Hindlimb muscle (tissue), 1 donor: ENCODE data around the gene KCNN4. TPM values are rescaled to one million over a fixed set of nuclear protein-coding genes. Genes with fewer than 3 reads are reported as not detected.
"Not testable (repeated sequence)": the region's sequence is repeated elsewhere in the genome, so short reads cannot be mapped to it uniquely, and the experiment has no call there.

Experiments
- DNase-seq: peaks from one replicate; pipeline ENCODE4 v3.0.0-alpha.2; 2013
- polyA plus RNA-seq: library from polyadenylated mRNA; unstranded; fragments of 120-200 nt; gene quantifications from one replicate; pipeline ENCODE4 v1.2.1, GENCODE V29; 2013; ENCODE audit not compliant: insufficient read length

The KCNN4 gene
- polyA plus RNA-seq, 1 donor, result 1.1 TPM

DNA sequence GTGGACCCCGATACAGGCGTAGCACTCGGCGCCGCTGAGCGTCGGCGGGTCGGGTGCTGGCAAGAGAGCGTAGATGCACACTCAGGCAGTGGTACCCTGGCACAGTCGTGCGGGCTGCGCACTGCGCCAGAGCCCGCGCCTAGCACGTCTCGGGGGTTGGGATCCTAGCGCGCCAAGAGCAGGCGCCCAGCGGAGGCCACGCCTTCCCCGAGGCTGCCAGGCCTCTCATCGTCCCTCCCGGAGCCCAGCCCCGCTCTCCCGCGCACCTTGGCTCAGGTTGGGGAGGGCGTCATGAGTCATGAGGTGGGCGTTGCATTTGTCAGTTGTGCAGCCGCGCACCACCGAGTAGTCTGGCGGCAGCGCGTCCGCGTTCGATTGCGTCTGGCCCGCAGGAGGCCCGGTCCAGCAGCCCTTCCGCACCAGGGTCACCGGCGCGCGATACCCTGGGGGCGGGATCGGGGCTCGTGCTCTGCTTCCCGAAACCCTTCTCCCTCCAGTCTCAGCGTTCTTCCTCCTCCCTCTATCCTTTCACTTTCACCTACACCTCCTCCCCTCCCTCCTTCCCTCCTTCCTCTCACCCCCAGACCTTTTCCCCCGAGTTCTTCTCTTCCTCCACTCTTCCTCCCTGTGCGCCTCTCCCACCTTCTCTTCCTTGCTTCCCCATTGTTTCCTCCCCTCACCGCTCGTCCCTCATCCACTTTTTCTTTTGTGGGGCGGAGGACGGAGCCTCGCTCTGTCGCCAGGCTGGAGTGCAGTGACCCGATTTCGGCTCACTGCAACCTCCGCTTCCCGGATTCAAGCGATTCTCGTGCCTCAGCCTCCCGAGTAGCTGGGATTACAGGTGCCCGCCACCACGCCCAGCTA lies 18.0 kb upstream of the KCNN4 start:
- no peak for DNase-seq

DNA sequence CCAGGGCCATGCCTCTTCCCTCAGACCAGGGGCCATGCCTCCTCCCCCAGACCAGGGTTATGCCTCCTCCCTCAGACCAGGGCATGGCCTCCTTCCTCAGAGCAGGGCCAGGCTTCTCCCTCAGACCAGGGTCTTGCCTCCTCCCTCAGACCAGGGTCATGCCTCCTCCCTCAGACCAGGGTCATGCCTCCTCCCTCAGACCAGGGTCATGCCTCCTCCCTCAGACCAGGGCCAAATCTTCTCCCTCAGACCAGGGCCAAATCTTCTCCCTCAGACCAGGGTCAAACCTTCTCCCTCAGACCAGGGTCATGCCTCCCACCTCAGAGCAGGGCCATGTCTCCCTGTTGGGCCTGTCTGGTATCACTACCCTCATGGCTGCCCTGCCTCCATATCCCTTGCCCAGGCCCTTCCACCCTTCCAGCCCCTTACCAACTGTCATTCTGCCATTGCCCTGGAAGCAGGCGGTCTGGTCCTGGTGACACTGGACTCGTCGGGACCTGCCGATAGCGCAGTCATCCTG lies 17.3 kb upstream of the KCNN4 start:
- no peak for DNase-seq

DNA sequence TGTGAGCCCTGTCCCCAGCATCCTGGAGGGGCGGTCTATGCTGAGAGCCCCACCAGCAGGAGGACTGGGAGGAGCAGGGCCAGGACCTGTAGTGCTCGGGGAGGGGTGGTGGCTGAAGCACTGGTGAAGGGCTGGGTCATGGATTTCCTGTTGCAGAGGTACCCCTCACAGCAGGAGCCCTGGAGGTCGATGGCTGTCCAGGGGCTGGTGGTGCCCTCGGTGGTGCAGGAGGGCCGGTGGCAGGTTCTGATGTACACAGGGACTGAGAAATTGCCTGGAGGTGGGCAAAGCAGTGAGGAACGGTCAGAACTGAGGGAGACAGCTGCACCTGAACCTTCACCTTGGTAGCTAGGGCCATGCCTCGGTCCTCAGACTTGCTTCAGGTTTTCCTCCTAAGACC lies 16.8 kb upstream of the KCNN4 start:
- no peak for DNase-seq

DNA sequence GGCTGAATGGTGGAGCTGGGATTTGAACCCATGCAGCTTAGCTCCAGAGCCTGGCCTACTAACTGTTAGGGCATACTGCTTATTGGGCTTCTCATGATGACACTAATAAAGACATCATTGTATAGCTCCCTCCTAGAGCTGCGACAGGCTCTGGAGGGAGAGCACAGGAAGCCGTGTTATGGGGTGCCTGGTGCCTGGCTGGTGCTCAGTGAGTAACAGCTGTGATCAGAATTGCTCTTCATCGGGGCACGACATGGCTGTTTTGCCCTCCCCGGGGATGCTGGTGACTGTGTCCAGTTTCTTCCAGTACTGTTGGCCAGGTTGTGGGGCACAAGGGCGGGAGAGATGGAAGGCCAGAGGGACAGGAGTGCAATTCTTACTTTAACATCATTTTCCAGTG lies 16.3 kb upstream of the KCNN4 start:
- DNase-seq, result no peak

DNA sequence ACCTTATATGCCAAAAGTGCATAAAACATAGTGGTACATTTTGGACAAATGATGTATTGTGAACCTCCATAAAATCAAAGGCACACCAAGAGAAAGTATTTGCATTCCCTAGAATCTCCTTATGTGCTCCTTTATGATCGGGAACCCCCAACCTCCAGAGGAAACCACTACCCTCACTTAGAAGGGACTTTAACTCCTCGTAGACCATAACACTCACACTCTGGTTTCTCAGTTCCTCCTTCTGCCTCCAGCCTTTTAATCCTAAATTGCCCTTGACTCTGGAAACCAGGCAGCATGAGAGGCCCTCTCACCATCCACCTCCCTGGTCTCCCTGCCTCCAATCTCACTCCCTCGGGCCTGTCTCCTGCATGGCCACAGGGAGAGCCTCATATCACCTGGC lies 9.8 kb upstream of the KCNN4 start:
- no peak for DNase-seq

DNA sequence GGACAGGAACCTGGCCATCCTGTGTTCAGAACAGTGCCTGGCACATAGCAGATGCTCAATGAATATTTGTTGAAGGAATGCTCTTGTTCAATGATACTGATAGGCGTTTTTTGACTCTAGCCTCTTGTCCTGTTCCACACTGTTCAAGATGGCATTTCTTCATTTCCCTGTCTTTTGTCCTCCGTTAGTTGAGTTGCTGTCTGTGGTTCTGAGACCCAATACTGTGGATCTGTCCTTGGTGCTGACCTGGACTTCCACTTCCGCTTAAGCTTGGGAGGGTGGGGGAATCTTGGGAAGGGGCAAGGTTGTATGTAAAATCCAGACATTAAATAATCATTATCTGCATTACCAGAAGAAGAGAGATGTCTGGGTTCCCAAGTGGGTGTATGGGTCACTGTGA lies 8.3 kb upstream of the KCNN4 start:
- no peak for DNase-seq

DNA sequence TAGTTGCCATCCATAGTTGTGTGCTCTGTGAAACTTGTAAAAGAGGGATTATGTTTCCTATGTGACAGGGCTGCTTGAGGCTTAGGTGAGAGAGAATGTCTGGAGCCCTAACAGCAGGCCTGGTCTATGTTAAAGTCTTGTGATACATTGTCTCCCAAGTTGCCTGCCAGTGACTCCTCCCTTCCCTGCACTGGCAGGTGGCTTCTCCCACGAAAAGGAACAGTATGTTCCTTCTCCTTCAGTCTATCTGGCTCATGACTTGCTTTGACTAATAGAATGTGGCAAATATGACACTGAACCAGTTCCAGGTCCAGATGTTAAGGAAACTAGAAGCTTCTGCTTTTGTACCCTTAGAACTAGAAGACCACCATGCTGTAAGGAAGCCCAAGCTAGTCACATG lies 5.9 kb upstream of the KCNN4 start:
- DNase-seq, result no peak

DNA sequence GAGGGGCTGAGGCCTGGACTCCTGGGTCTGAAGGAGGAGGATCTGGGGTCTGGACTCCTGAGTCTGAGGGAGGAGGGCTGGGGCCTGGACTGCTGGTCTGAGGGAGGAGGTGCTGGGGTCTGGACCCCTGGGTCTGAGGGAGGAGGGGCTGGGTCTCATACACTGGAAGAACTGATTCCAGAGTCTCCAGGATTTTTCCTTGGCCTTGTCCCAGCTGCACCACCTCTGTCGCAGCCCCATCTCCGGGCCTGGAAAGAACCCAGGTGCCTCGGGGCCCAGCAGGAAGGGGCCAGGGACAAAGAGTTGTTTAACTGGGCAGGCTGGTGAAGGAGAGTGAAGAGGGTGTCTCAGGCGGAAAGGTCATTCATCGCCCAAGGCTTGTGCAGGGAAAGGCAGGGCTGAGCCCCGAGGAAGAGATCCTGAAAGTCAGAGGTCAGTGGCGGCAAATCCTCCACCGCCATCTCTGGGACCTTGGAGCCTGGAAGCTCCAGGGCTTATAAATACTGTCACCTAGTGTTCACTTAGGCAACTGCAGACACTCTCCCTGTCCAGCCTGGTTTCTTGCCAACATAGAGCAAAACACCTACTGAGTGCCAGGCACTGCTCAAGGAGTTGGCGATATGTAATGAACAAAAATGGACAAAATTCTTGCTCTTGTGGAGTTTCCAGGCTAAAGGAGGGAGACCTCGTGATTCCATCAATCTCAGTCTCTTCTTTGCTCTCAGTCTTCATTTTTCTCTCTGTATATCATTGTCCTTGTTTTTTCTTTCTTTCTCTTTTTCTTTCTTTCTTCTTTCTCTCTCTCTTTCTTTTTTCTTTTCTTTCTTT lies 4.4 kb upstream of the KCNN4 start:
- DNase-seq, result peak; percentile 51

DNA sequence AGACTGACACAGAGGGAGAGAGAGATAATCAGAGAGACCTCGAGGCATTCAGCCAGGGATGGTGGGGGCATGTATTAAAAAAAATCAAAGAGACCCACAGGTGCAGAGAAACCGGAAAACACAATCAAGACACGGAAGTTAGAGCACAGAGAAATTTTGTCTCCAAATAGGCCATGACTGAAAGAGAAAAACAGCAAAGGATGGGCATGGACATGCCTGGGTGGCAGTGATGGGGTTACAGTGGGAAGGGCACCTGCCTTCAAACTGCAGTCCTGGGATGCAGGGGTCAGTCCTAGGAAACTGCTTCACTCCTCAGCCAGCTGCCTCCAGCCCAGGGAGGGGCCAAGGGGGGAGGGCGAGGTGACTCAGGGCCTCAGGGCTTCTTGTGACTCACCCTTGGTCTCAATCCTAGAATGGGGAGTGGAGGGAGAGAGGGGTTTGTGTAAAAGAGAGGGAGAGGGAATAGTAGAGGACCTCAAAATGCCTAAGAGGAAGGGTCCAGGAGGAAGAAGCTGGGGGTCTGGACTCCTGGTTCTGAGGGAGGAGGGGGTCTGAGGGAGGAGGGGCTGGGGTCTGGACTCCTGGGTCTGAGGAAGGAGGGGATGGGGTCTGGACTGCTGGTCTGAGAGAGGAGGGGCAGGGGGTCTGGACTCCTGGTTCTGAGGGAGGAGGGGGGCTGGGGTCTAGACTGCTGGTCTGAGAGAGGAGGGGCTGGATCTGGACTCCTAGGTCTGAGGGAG lies 3.6 kb upstream of the KCNN4 start:
- DNase-seq, result no peak

DNA sequence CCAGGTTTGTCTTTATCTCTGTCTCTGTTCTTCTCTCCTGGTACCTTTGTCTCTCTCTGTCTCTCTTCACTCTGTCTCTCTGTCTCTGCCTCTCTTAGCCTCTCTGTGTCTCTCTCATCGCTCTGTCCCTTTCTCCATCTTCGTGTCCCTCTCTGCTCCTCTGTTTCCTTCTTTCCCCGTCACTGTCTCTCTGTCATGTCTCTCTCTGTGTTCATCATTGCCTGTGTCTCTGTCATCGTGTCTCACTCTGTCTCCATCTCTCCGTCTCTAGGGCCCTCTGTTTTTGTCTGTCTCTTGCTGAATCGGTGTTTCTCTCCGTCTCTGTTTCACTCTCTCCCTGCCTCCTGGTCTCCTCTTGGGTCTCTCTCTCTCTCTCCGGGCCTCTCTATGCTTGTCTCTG lies 2.9 kb upstream of the KCNN4 start:
- DNase-seq, result no peak

DNA sequence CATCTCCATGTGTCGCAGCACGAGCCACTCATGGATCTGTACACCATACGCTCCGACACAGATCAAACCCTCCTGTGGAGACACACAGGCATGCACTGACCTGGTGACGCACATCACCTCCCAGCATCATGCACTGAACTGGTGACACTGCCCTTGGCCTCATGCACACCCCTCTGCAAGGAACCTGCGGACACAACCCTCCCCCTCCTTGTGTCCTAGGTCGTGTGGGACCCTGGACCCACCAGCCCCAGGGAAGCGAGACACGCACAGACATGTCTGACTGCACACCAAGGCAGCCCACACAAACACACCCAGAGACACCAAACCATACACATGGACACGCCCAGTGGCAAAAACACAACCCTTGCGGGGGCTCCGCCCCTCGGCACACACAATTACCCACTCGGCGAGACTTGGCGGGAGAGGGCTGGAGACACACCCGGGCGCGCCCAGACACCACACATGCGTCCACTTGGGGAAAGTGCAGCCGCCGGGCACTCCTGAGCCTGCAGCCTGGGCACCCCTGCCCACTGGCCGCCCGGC lies 2.0 kb upstream of the KCNN4 start:
- no peak for DNase-seq

DNA sequence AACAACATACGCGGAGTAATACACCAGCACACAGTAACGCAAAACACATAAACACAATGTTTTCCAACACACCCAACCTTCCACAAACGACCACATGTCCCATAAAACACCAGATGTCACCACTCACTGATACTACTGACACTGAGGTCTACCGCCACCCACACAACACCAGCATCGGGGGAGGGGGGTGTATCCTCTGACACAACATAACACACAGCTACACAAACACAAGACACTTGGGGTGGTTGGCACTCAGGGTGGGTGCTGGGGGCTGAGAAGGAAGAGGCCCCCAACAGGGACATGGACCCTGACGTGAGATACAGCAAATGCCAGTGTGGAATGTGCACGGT lies 1.5 kb upstream of the KCNN4 start:
- no peak for DNase-seq

DNA sequence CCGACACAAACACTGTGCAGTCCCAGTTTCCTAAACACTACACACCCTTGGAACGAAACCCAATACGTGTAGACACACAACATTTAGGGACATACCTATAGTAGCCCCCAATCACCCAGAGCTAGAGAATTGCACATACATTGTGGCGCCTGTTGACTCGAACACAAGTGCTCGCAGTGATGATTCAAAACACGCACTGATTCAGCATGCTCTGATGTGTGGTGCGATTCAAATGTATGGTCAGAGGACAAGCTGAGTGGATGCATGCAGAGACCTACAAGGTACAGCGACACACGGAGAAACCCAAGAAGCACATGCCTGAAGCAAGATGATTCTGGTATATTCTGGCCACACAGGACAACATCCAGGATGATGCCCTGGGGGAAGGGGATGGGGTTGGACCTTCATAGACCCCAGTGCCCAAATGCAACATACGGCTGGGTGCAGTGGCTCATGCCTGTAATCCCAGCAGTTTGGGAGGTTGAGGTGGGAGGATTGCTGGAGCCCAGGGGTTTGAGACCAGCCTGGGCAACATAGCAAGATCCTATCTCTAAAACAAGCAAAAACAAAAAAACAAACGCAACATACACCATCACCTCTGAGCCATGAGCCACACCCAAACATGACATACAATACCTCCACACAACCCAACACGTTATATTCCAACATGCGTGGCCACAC lies 997 bp upstream of the KCNN4 start:
- no peak for DNase-seq

DNA sequence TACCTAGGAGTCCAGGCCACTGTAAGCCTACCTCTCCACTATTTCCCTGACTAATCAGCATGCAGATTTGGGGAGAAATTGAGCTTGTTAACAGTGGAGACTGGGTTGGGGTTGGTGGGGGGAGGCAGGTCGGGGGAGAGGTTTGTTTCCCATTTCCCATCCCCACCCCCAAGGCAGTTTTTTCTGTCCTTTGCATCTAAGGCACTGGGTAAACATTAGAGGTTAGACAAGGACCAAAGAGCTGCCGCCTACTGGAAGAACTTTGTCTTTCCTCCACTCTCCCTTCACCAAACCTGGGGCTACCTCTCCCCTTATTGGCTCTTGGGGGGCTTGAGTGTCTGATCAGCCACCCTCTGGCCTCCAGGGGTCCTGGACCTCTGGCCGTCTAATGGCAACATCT lies 953 bp downstream of the KCNN4 start:
- DNase-seq, result no peak

DNA sequence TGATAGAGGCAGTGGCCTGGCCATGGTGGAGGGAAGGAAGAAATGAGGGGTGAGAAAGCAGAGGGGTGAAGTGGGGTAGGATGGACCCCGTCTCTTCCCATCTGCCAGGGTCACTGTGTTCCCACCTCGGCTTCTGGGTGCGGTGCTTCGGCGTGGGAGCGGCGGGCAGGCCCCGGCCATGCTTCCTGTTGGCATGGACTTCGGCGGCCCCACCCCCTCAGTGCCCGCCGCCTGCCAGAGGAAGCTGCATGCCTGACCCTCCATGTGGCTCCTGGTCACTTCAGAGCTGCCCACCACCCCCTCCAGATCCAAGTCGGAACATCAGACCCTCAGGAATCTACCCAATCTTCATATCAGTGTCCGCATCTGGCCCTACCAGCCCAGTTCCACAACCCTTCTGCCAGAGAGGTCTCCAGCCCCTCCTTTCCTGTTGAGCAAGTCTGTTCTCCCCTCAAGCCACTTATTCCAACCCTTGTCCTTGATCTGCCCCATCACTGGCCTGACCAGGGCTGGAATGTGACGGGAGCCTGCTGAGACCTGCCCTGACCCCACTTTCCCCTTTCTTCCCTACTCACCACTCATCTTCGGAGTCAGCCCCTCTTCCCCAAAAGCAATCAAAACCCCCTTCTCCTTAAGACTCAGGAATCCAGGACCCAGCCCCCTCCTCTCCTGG lies 1.5 kb downstream of the KCNN4 start:
- no peak for DNase-seq

DNA sequence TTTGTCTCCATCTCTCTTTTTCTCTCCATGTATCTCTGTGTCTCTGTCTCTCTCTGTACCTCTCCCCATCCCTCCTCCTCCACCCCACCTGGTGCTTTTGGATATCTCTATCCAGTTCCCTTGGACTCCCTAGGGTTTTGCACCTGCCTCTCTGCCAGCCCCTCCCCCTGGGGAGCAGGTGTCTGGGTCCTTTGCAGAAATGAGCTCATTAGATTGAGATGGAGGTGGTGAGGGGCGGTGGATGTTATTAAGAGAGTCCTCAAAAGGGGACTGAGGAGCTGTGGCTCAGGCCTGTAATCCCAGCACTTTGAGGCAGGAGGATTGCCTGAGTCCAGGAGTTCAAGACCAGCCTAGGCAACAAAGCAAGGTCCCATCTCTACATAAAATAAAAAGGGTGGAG lies 2.1 kb downstream of the KCNN4 start:
- DNase-seq, result no peak

DNA sequence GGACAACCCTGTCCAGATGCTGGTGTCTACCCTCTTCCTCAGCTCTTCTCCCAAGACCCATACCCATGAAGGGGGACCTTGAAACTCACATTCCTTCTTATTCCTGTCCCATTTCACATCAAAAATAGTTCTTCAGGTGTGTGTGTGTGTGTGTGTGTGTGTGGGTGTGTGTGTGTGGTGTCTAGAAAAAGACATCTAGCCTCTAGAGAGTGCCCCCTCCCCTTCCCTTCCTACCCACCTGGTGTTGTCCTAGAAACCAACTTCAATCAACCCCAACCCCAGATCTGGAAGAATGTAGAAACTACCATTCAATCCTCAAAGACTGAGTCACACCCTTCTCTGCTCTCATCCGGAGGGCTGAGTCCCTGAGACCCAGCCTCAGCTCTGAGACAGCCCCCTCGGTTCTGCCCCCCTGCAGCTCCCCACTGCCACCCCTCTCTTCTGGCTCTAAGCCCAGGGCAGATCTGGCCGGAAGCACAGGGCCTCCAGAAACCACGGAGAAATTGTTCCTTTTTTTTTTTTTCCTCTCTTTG lies 3.5 kb downstream of the KCNN4 start:
- no peak for DNase-seq

DNA sequence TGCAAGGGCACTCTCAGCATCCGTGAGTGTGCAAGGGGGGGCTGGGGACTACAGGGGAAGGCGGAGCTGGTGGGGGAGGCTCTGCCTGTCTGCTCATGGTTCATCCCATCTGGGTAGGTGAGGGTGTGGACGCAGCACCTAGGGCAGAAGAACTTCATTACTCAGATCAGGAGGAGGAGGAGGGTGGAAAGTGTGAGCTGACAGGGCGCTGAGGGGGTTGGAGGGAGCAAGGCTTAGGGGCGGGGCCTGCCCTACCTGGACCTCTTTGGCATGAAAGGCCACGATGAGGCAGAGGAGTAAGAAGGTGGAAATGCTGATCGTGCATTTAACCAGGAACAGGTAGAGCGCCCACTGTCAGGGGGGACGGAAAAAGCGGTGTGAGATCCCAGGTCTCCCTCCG lies 4.5 kb downstream of the KCNN4 start:
- no peak for DNase-seq

DNA sequence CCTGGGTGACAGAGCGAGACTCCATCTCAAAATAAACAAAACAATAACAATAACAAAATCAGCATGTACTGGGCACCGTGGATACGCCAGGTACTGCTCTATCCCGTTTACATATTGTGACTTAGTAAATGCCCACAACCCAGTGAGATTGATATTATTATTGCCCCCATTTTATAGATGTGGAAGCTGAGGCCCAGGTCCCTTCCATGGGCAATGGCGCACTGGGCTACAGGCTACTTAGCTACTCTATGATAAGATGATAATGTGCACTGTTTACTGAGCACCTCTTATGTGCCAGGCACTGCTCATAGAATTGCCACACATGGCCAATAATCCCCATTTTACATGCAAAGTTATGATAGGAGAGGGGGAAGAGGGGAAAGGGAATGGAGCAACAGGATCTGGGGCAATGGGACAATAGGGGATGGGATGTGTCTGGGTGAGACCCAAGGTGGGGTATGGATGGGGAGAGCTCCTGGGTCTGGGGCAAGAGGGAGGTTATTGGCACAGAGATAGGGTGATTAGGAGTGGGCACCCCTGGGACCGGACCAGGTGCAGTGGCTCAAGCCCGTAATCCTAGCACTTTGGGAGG lies 5.4 kb downstream of the KCNN4 start:
- DNase-seq, result no peak

DNA sequence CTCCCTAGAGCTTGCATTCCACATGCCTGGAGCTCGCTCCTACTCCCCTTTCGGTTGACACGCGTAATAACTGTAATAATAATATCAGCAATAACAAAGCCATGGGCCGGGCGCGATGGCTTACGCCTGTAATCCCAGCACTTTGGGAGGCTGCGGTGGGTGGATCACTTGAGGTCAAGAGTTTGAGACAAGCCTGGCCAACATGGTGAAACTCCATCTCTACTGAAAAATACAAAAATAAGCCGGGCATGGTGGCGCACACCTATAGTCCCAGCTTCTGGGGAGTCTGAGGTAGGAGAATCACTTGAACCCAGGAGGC lies 5.9 kb downstream of the KCNN4 start:
- not testable (repeated sequence) for DNase-seq
